GM18861 (cell line): ENCODE results near the gene TRIM49B.
"Not testable (repeated sequence)": the region's sequence is repeated elsewhere in the genome, so short reads cannot be mapped to it uniquely, and the experiment has no call there.

ENCODE experiments used
- ATAC-seq: cut with Tn5 transposase; IDR thresholded peaks from one replicate; pipeline ENCODE4 v1.9.1; 2021; ENCODE audit not compliant: unreplicated experiment

The TRIM49B gene, protein sequence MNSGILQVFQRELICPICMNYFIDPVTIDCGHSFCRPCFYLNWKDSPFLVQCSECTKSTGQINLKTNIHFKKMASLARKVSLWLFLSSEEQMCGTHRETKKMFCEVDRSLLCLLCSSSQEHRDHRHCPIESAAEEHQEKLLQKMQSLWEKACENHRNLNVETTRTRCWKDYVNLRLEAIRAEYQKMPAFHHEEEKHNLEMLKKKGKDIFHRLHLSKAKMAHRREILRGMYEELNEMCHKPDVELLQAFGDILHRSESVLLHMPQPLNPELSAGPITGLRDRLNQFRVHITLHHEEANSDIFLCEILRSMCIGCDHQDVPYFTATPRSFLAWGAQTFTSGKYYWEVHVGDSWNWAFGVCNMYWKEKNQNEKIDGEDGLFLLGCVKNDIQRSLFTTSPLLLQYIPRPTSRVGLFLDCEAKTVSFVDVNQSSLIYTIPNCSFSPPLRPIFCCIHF

GRCh38 chr11:49028523-49028922, at the start of gene TRIM49B:
Gene TRIM49B (plus strand): TSS chr11:49028823. CDS start chr11:49031600, 2,777 bp downstream.
- ATAC-seq = not testable (repeated sequence)

DNA sequence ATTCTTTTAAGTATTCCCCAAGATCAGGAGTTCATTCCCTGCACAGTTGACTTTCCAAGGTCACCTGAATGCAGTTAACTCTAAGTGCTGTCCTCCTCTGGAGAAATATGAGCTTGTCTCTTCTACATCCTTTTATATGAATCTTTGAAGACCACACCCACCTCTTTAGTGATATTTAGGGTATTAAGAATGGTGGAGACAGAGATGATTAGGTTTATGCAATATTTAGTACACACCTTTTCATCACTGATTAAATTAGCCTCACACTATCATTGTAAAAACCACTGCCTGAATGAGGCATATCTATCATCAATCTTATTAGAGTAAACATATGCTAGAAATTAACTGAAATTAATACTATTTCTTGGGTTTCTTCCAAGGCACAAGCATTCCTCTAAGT, 44.8 kb upstream of the TRIM49B start, which contains the start of gene TRIM51G:
TRIM51G (minus strand) TSS at position 101 of the 400 bp plus-strand sequence. CDS start 2,190 bp downstream, outside the sequence.
- not testable (repeated sequence) for ATAC-seq

- ATAC-seq = not testable (repeated sequence)
Observed at GRCh38 chr11:49048229-49048628, 19.6 kb downstream of the TRIM49B start.

GRCh38 chr11:49049821-49050220, 21.2 kb downstream of the TRIM49B start:
- not testable (repeated sequence) for ATAC-seq

- ATAC-seq = not testable (repeated sequence)
Observed at GRCh38 chr11:49059012-49059411, 30.4 kb downstream of the TRIM49B start, which contains the start of gene TRIM64C. Gene TRIM64C (minus strand): TSS chr11:49059112. CDS start chr11:49059112, 0 bp downstream.

DNA sequence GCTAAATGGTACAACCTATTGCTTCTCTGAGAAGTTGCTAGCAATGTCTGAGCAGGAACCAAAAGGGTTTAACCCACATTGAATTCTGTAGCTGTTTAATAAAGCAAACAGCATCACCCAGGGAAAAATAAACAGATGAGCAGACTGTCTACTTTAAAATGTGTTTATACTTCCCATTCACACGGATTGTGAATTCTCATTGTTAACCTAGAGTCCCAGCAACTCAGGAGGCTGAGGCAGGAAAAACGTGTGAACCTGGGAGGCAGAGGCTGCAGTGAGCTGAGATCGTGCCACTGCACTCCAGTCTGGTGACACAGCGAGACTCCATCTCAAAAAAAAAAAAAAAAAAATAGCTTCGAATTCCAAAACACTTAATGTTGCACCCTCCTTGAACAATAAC, 41.3 kb downstream of the TRIM49B start:
- ATAC-seq = not testable (repeated sequence)
